RWPE2 (cell line): ENCODE data around the gene DAZAP1.

Experiments used
- ATAC-seq: fragments of 200-7000 bp; cut with Tn5 transposase; 3 replicates; pipeline ENCODE4 v1.9.1; 2021; ENCODE audit warnings: low read depth
- DNase-seq: peaks from one replicate; pipeline ENCODE4 v3.0.0-alpha.2; 2020; ENCODE audit warnings: low spot score
- H3K27ac ChIP-seq: fragments of 450-650 bp; 2 replicates; pipeline ENCODE4 v1.5.1; 2017; ENCODE audit warnings: mild to moderate bottlenecking; ENCODE audit not compliant: poor library complexity, severe bottlenecking
- H3K27me3 ChIP-seq: fragments of 250-450 bp; sonication (Bioruptor Pico); 2 replicates; pipeline ENCODE4 v1.5.1; 2021; ENCODE audit warnings: mild to moderate bottlenecking, moderate library complexity; ENCODE audit not compliant: insufficient read depth, poor library complexity, severe bottlenecking
- H3K36me3 ChIP-seq: fragments of 250-450 bp; sonication (Bioruptor Pico); 2 replicates; pipeline ENCODE4 v1.5.1; 2020; ENCODE audit warnings: low read depth, mild to moderate bottlenecking, moderate library complexity
- H3K4me1 ChIP-seq: fragments of 250-450 bp; sonication (Bioruptor Pico); 2 replicates; pipeline ENCODE4 v1.5.1; 2021; ENCODE audit warnings: mild to moderate bottlenecking, moderate library complexity; ENCODE audit not compliant: insufficient read depth, poor library complexity, severe bottlenecking
- H3K4me3 ChIP-seq: fragments of 250-450 bp; sonication (Bioruptor Pico); 2 replicates; pipeline ENCODE4 v1.5.1; 2021; ENCODE audit warnings: mild to moderate bottlenecking, moderate library complexity; ENCODE audit not compliant: severe bottlenecking
- H3K9me3 ChIP-seq: fragments of 250-450 bp; sonication (Bioruptor Pico); 2 replicates; pipeline ENCODE4 v1.5.1; 2021; ENCODE audit warnings: mild to moderate bottlenecking, moderate library complexity; ENCODE audit not compliant: severe bottlenecking
- TF ChIP-seq, protein P1 (sequence below): fragments of 450-650 bp; IDR thresholded peaks from one replicate; pipeline ENCODE4 v1.5.1; 2017; ENCODE audit warnings: mild to moderate bottlenecking, moderate library complexity; ENCODE audit not compliant: poor library complexity, severe bottlenecking

Gene DAZAP1

DNA sequence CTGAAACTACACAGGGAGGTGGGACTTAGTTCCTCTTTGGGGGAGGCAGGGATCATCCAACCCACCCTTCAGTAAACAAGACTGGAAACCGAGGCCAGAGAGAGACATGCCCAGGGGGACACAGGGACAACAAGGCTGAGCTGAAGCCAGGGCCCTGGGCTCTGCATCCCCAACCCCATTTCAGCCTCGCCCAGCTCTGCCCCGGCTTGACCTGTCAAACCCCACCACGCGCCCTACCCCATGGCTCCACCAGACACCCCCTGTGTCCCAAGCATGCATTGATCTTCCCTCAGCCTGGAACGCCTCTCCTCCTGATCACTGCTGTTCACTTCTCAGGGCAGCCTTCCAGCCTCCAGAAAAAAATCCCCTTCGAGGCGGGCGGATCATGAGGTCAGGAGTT is 40.6 kb downstream of the DAZAP1 start:
- Histone ChIP-seq H3K9me3 (no peaks in the 10 kb centered on the region), H3K27ac (no peak overlapping the region), H3K4me3 (no peak overlapping the region), H3K27me3 (peaks cover 61% of the 10 kb centered on the region), H3K4me1 (no peaks in the 10 kb centered on the region), H3K36me3 (no peaks in the 10 kb centered on the region; the same call in 1 of the 2 replicates)
- ATAC-seq (no peak), DNase-seq (no peak)
- TF ChIP-seq, protein P1, sequence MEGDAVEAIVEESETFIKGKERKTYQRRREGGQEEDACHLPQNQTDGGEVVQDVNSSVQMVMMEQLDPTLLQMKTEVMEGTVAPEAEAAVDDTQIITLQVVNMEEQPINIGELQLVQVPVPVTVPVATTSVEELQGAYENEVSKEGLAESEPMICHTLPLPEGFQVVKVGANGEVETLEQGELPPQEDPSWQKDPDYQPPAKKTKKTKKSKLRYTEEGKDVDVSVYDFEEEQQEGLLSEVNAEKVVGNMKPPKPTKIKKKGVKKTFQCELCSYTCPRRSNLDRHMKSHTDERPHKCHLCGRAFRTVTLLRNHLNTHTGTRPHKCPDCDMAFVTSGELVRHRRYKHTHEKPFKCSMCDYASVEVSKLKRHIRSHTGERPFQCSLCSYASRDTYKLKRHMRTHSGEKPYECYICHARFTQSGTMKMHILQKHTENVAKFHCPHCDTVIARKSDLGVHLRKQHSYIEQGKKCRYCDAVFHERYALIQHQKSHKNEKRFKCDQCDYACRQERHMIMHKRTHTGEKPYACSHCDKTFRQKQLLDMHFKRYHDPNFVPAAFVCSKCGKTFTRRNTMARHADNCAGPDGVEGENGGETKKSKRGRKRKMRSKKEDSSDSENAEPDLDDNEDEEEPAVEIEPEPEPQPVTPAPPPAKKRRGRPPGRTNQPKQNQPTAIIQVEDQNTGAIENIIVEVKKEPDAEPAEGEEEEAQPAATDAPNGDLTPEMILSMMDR: no peak

DNA sequence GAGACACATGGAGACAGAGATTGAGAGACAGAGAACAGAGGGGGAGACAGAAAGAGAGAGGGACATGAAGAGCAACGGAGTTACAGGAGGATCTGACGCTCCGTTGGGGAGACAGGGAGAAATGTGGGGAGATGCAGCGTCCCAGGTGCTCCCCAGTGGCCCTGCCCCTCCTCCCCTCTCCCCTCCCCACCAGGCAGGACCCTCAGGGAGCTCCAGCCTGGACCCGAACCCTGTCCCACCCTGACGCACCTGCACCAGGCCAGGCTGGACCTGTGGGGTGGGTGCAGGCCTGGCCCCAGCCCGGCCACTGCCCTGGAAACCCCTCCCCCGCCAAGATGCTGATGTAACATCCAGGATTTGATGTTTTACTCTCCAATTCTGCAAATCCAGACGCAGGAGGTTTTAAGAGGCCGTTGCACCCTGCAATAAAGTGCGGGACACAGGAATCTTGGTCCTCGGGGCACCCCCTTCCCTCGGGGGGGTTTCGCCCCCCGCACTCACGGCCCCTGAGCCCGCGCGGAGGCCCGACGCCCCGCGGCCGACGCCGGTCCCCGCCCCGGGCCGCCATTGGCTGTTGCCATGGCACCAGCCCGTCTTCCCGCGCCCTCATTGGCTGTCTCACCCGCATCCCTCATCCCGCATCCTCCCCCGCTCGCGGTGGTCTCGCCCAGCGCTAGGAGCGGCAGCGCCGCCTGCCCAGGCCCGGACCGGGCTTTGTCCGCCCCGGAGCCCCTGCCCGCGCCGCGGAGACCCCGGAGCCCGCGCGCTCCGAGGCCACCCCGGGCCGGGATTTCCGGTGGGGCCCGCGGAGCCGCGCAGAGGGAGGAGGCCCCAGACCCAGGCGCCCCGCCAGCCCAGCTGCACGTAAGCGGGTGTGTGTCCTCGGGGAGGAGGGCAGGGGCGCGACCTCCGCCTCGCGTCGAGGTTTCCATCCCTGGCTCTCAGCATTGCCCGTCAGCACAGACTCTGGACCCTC is 42.4 kb downstream of the DAZAP1 start, which contains the start of gene APC2:
APC2 (plus strand) TSS at position 655 of the 976 bp plus-strand sequence. CDS start 2,881 bp downstream, outside the sequence.
- no peak within 1 kb of the TSS for H3K4me3 ChIP-seq
- TF ChIP-seq, protein P1: no peak
- no peaks in the 10 kb centered on the region for H3K4me1 ChIP-seq
- no peaks in the 10 kb centered on the region for H3K9me3 ChIP-seq
- ATAC-seq: no peak
- no peak within 1 kb of the TSS for H3K27ac ChIP-seq
- no peaks in the 10 kb centered on the region for H3K36me3 ChIP-seq
- DNase-seq: no peak
- H3K27me3 ChIP-seq: peaks cover 73% of the 10 kb centered on the region

DNA sequence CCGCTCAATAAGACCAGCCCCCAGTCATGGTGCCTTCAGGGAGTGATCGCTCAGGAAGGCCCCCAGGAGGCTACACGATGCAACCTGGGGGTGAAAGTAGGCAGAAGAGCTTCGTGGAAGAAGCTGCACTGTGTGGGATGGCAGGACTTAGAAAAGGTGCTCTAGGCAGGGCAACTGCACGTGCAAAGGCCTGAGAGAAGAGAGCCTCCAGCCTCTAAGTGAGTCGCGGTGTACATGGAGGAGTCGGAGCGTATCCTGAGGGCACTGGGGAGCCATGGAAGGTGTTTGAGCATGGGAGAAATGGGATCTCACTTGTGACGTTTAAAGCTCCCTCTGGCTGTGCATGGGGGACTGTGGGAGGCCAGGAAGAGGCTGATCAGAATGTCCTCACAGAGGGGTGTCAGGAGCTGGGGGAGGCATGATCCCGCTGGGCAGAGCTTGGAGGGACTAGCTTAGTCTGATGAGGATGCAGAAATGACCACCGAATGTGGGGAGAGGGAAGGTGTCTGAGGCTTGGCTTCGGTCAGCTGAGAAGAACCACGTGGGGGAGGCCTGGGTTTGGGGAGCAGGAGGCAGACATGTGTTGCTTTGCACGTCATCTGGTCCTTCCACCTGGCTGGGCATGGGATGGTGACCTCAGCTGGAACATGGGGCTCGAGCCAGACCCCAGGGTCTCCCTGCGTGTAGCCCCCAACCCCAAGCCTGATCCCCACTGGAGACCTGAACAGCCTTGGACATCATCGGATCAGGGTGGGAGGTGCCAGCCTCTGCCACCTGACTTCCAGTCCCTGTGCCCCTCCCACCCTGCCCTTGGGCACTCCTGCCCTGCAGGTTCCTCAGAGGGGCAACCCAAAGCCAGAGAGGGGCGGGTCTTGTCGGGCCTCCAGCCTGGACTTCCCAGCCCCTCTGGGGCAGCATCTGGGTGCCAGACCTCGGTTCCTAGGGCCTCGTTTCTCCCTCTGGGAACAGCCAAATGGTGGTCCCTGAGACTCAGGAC is 43.6 kb downstream of the DAZAP1 start:
- TF ChIP-seq, protein P1: no peak
- DNase-seq (no peak), ATAC-seq (no peak)
- Histone ChIP-seq H3K27ac (no peak overlapping the region), H3K27me3 (peaks cover 75% of the 10 kb centered on the region), H3K9me3 (no peaks in the 10 kb centered on the region), H3K4me3 (no peak overlapping the region), H3K4me1 (no peaks in the 10 kb centered on the region), H3K36me3 (no peaks in the 10 kb centered on the region)

DNA sequence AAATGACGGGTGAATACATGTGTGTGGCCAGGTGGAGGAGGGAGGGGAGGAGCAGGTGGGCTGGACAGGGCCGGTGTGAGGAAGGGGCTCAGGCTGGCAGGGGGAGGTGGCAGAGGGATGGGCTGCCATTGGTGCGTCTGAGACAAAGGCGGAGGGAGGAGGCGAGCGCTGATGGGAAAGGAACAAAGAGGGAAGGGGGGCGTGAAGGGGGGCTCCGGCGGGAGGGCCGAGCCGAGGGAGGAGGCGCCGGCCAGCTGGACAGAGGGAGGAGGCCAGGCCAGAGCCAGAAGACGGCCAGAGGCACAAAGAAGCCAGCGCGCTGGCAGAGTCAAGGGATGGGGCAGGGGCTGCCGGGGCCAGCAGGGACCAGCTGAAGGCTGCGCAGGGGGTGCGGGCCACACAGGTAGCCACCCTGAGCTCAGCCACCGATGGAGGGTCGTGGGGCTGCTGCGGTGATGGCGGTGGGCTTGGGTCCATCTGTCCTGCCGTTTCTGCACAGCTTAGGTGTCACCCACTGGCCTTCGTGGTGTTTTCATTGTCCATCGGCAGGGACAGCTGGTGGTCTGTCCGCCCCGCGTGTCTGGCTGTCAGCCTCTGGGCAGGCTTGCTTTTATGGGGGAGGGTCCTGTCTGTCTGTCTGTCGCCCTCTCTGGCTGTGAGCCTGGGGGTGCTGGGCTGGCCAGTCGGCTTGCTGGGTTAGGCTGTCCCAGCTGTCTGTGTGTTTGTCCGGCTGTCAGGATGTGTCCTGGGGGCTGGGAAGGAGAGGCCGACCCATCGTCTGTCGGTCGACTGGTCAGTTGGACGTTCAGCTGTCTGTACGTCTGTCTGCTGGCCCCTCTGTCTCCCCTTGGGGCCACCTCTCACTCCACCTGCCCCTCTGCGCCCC is 44.8 kb downstream of the DAZAP1 start:
- no peak for ATAC-seq
- Histone ChIP-seq H3K9me3 (no peaks in the 10 kb centered on the region), H3K27me3 (peaks cover 77% of the 10 kb centered on the region), H3K4me3 (no peak overlapping the region), H3K4me1 (no peaks in the 10 kb centered on the region), H3K36me3 (no peaks in the 10 kb centered on the region), H3K27ac (no peak overlapping the region)
- DNase-seq: no peak
- TF ChIP-seq, protein P1: no peak
